PC-3 (cell line): Measurements from ENCODE around the gene CSF1.

ENCODE experiments used
- CTCF ChIP-seq: fragments of 300-600 bp; sonication (generic); conservative IDR thresholded peaks from 2 replicates; pipeline ENCODE4 v1.5.1; 2017; ENCODE audit warnings: antibody characterized with exemption, low read depth, mild to moderate bottlenecking, low read length
- EZH2 ChIP-seq: fragments of 300-600 bp; sonication (generic); IDR thresholded peaks from one replicate; pipeline ENCODE4 v1.6.1; 2017; ENCODE audit warnings: antibody characterized with exemption, mild to moderate bottlenecking, low read length; ENCODE audit not compliant: unreplicated experiment
- EZH2phosphoT487 ChIP-seq: fragments of 300-600 bp; sonication (generic); IDR thresholded peaks from 2 replicates; pipeline ENCODE4 v1.6.1; 2018; ENCODE audit warnings: mild to moderate bottlenecking, antibody characterized with exemption, low read length, borderline replicate concordance

DNA sequence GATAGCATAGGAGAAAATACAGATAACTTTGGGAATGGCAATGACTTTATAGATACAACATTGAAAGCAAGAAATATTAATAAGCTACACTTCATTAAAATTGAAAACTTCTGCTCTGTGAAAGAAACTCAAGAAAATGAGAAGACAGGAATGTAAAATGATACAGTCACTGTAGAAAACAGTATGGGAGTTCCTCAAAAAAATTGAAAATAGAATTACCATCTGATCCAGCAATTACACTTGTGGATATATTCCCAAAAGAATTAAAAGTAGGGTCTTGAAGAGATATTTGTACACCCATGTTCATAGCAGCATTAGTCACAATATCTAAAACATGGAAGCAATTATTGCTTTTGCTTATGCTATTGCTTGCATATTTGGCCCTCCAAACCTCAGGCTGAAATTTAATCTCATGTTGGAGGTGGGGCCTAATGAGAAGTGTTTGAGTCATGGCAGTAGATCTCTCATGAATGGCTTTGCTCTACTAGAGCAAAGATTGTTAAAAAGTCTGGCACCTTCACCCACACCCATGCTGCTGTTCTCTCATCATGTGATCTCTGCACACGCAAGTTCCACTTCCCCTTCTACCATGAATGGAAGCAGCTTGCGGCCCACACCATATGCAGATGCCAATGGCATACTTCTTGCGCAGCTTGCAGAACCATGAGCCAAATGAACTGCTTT is 58.6 kb downstream of the CSF1 start:
- TF ChIP-seq CTCF (no peak), EZH2 (no peak), EZH2phosphoT487 (no peak)
